H9 (cell line): ENCODE data around the gene APLP2. TPM values are rescaled to one million over a fixed set of nuclear protein-coding genes. Genes with fewer than 3 reads are reported as not detected.

Experiments
- DNase-seq: peaks from one replicate; pipeline ENCODE4 v3.0.0-alpha.2; 2017
- H2AFZ ChIP-seq: one replicate; pipeline ENCODE4 v1.6.1; 2013; ENCODE audit warnings: mild to moderate bottlenecking, low read length, control low read depth, moderate library complexity
- H2AK5ac ChIP-seq: 2 replicates; pipeline ENCODE4 v1.6.1; 2013; ENCODE audit warnings: low read length, control low read depth, mixed read lengths; ENCODE audit not compliant: insufficient read length
- H2BK120ac ChIP-seq: one replicate; pipeline ENCODE4 v1.6.1; 2013; ENCODE audit warnings: low read depth, mild to moderate bottlenecking, low read length, control low read depth, inconsistent platforms; ENCODE audit not compliant: poor library complexity, severe bottlenecking
- H2BK12ac ChIP-seq: 2 replicates; pipeline ENCODE4 v1.6.1; 2013; ENCODE audit warnings: low read length, control low read depth, mixed read lengths, low read depth; ENCODE audit not compliant: insufficient read length
- H2BK15ac ChIP-seq: 2 replicates; pipeline ENCODE4 v1.6.1; 2013; ENCODE audit warnings: low read depth, low read length, control low read depth
- H2BK20ac ChIP-seq: one replicate; pipeline ENCODE4 v1.6.1; 2013; ENCODE audit warnings: low read depth, mild to moderate bottlenecking, low read length, control low read depth, inconsistent platforms; ENCODE audit not compliant: poor library complexity, severe bottlenecking
- H2BK5ac ChIP-seq: 2 replicates; pipeline ENCODE4 v1.6.1; 2013; ENCODE audit warnings: low read length, control low read depth, mixed read lengths; ENCODE audit not compliant: insufficient read length
- H3K14ac ChIP-seq: 2 replicates; pipeline ENCODE4 v1.6.1; 2013; ENCODE audit warnings: low read length, control low read depth; ENCODE audit not compliant: insufficient read depth
- H3K18ac ChIP-seq: 2 replicates; pipeline ENCODE4 v1.6.1; 2013; ENCODE audit warnings: low read depth, mild to moderate bottlenecking, mixed read lengths, low read length, control low read depth; ENCODE audit not compliant: insufficient read length
- H3K23ac ChIP-seq: 2 replicates; pipeline ENCODE4 v1.6.1; 2013; ENCODE audit warnings: low read length, control low read depth, mixed read lengths, low read depth; ENCODE audit not compliant: insufficient read length
- H3K23me2 ChIP-seq: 2 replicates; pipeline ENCODE4 v1.6.1; 2013; ENCODE audit warnings: low read depth, mild to moderate bottlenecking, mixed read lengths, low read length, control low read depth; ENCODE audit not compliant: insufficient read length, poor library complexity, severe bottlenecking
- H3K27ac ChIP-seq: 2 replicates; pipeline ENCODE4 v1.5.1; 2013; ENCODE audit warnings: low read length, control low read depth, mixed read lengths, low read depth; ENCODE audit not compliant: insufficient read length
- H3K27me3 ChIP-seq: 2 replicates; pipeline ENCODE4 v1.6.1; 2013; ENCODE audit warnings: low read length, control low read depth, inconsistent platforms; ENCODE audit not compliant: insufficient read depth
- H3K4ac ChIP-seq: 2 replicates; pipeline ENCODE4 v1.6.1; 2013; ENCODE audit warnings: low read depth, mild to moderate bottlenecking, control low read depth, inconsistent platforms, low read length, moderate library complexity
- H3K4me1 ChIP-seq: 2 replicates; pipeline ENCODE4 v1.6.1; 2013; ENCODE audit warnings: low read length, control low read depth, inconsistent platforms; ENCODE audit not compliant: insufficient read depth
- H3K4me2 ChIP-seq: 2 replicates; pipeline ENCODE4 v1.6.1; 2013; ENCODE audit warnings: low read length, control low read depth, mixed read lengths; ENCODE audit not compliant: insufficient read length, insufficient read depth
- H3K56ac ChIP-seq: 2 replicates; pipeline ENCODE4 v1.6.1; 2013; ENCODE audit warnings: low read depth, mild to moderate bottlenecking, mixed read lengths, low read length, control low read depth; ENCODE audit not compliant: insufficient read length
- H3K79me1 ChIP-seq: 2 replicates; pipeline ENCODE4 v1.6.1; 2013; ENCODE audit warnings: low read depth, mild to moderate bottlenecking, moderate library complexity, low read length, control low read depth, inconsistent platforms; ENCODE audit not compliant: insufficient read depth, poor library complexity, severe bottlenecking
- H3K79me2 ChIP-seq: 2 replicates; pipeline ENCODE4 v1.6.1; 2013; ENCODE audit warnings: low read length, control low read depth, inconsistent platforms; ENCODE audit not compliant: insufficient read depth
- H3K9ac ChIP-seq: 2 replicates; pipeline ENCODE4 v1.6.1; 2013; ENCODE audit warnings: low read length, control low read depth, mixed read lengths; ENCODE audit not compliant: insufficient read length; ENCODE audit errors: extremely low read depth
- H3K9me3 ChIP-seq: one replicate; pipeline ENCODE4 v1.6.1; 2013; ENCODE audit warnings: low read depth, low read length, inconsistent platforms; ENCODE audit not compliant: control insufficient read depth
- H3T11ph ChIP-seq: one replicate; pipeline ENCODE4 v1.6.1; 2013; ENCODE audit warnings: mild to moderate bottlenecking, low read length, control low read depth, inconsistent platforms
- H4K20me1 ChIP-seq: one replicate; pipeline ENCODE4 v1.6.1; 2013; ENCODE audit not compliant: control insufficient read depth, insufficient read length, insufficient read depth
- H4K5ac ChIP-seq: 2 replicates; pipeline ENCODE4 v1.6.1; 2013; ENCODE audit warnings: low read depth, mild to moderate bottlenecking, mixed read lengths, low read length, control low read depth; ENCODE audit not compliant: insufficient read length
- H4K8ac ChIP-seq: replicated peaks from 2 replicates; pipeline ENCODE4 v1.6.1; 2013; ENCODE audit warnings: low read length, control low read depth, mixed read lengths, low read depth; ENCODE audit not compliant: insufficient read length
- H4K91ac ChIP-seq: 2 replicates; pipeline ENCODE4 v1.6.1; 2013; ENCODE audit warnings: low read depth, mild to moderate bottlenecking, moderate library complexity, mixed read lengths, low read length, control low read depth; ENCODE audit not compliant: insufficient read length
- H3K27ac Mint-ChIP-seq, 3 experiments: 2 replicates in 2 of 3; 3 replicates in 1 of 3; pipeline ENCODE4 v1.8.0; 2020 to 2021; ENCODE audit warnings: mixed read lengths in 3 of 3, mild to moderate bottlenecking in 1 of 3, moderate library complexity in 1 of 3
- H3K27me3 Mint-ChIP-seq: 2 replicates; pipeline ENCODE4 v1.8.0; 2021; ENCODE audit warnings: low read depth, mild to moderate bottlenecking, moderate library complexity, mixed read lengths
- H3K36me3 Mint-ChIP-seq, 3 experiments: 2 replicates in 2 of 3; 3 replicates in 1 of 3; pipeline ENCODE4 v1.8.0; 2020 to 2021; ENCODE audit warnings: low read depth in 3 of 3, mixed read lengths in 3 of 3; ENCODE audit not compliant: insufficient read depth in 1 of 3
- H3K4me1 Mint-ChIP-seq, 2 experiments: 2 replicates each; pipeline ENCODE4 v1.8.0; 2020; ENCODE audit warnings: mixed read lengths in 2 of 2
- H3K4me3 Mint-ChIP-seq, 2 experiments: 2 replicates in 1 of 2; 3 replicates in 1 of 2; pipeline ENCODE4 v1.8.0; 2020 to 2021; ENCODE audit warnings: mild to moderate bottlenecking in 2 of 2, mixed read lengths in 2 of 2, moderate library complexity in 1 of 2
- H3K9me3 Mint-ChIP-seq, 2 experiments: 2 replicates in 1 of 2; 3 replicates in 1 of 2; pipeline ENCODE4 v1.8.0; 2020; ENCODE audit warnings: mild to moderate bottlenecking in 2 of 2, mixed read lengths in 2 of 2, moderate library complexity in 1 of 2
- WGBS: extraction: QIAGEN DNeasy Blood & Tissue Kit; methylation state at CpG from one replicate; pipeline ENCODE4 v1.1.7; 2013; ENCODE audit warnings: missing lambda C conversion rate, low lambda C conversion rate, mixed read lengths; ENCODE audit not compliant: insufficient read length; ENCODE audit errors: extremely low coverage; 5-methylcytosine and 5-hydroxymethylcytosine counted together
- total RNA-seq: library from RNA; stranded (reverse); gene quantifications from 2 replicates; pipeline ENCODE4 v1.2.1, GENCODE V29; 2021
- TF ChIP-seq, protein P1 (sequence below): fragments of 200-600 bp; sonication (generic); conservative IDR thresholded peaks from 3 replicates; pipeline ENCODE4 v1.8.0; 2021; ENCODE audit warnings: antibody characterized with exemption, mild to moderate bottlenecking

The APLP2 gene
- total RNA-seq, 1 experiment from 2014 or later: 328 TPM

DNA sequence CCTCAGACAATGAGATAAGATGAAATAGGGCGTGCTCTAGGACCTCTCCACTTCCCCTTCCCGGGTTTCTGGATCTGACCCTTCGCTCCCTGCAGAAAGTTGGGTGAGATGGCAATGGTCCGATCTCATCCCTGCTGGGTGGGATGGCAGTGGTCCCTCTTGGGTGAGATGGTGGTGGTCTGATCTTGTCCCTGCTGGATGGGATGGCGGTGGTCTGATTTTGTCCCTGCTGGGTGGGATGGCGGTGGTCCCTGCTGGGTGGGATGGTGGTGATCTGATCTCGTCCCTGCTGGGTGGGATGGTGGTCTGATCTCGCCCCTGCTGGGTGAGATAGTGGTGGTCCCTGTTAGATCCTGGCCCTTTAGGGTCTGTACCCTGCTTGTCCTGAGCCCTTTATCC is 111.2 kb downstream of the APLP2 start:
- Histone ChIP-seq H3K23ac (no peak overlapping the region), H3K18ac (no peak overlapping the region), H2BK20ac (no peak overlapping the region), H2BK120ac (no peak overlapping the region), H3K79me1 (no peaks in the 10 kb centered on the region), H2BK12ac (no peak overlapping the region), H2AFZ (no peak overlapping the region), H3K4me2 (no peak overlapping the region), H4K20me1 (peaks cover 2% of the 10 kb centered on the region), H3T11ph (no peak overlapping the region), H2BK15ac (no peak overlapping the region), H3K4me1 (peaks cover 4% of the 10 kb centered on the region; the same call in 1 of the 2 replicates), H2AK5ac (no peak overlapping the region), H3K56ac (no peak overlapping the region), H2BK5ac (no peak overlapping the region), H3K4ac (no peak overlapping the region), H4K8ac (no peak overlapping the region), H3K14ac (no peak overlapping the region), H3K9me3 (no peaks in the 10 kb centered on the region), H4K91ac (no peak overlapping the region), H3K27ac (no peak overlapping the region), H3K79me2 (no peaks in the 10 kb centered on the region), H3K27me3 (no peaks in the 10 kb centered on the region), H3K23me2 (no peaks in the 10 kb centered on the region), H4K5ac (no peak overlapping the region), H3K9ac (no peak overlapping the region)
- Mint-ChIP-seq H3K4me1 (peaks cover 13 to 16% of the 10 kb centered on the region in 2 experiments), H3K36me3 (peaks cover 0 to 1% (median 0%) of the 10 kb centered on the region in 3 experiments; a peak in 1 of 7 replicates), H3K9me3 (no peaks in the 10 kb centered on the region; a peak in 1 of 5 replicates), H3K4me3 (no peak overlapping the region), H3K27me3 (peaks cover 1% of the 10 kb centered on the region; the same call in 1 of the 2 replicates), H3K27ac (no peak overlapping the region)
- TF ChIP-seq, protein P1, sequence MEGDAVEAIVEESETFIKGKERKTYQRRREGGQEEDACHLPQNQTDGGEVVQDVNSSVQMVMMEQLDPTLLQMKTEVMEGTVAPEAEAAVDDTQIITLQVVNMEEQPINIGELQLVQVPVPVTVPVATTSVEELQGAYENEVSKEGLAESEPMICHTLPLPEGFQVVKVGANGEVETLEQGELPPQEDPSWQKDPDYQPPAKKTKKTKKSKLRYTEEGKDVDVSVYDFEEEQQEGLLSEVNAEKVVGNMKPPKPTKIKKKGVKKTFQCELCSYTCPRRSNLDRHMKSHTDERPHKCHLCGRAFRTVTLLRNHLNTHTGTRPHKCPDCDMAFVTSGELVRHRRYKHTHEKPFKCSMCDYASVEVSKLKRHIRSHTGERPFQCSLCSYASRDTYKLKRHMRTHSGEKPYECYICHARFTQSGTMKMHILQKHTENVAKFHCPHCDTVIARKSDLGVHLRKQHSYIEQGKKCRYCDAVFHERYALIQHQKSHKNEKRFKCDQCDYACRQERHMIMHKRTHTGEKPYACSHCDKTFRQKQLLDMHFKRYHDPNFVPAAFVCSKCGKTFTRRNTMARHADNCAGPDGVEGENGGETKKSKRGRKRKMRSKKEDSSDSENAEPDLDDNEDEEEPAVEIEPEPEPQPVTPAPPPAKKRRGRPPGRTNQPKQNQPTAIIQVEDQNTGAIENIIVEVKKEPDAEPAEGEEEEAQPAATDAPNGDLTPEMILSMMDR: no peak
- no peak for DNase-seq
- WGBS: no CpG with 5 or more reads among the region's 8 CpGs
